ENCODE results near the gene FNDC3B.

FNDC3B gene

DNA sequence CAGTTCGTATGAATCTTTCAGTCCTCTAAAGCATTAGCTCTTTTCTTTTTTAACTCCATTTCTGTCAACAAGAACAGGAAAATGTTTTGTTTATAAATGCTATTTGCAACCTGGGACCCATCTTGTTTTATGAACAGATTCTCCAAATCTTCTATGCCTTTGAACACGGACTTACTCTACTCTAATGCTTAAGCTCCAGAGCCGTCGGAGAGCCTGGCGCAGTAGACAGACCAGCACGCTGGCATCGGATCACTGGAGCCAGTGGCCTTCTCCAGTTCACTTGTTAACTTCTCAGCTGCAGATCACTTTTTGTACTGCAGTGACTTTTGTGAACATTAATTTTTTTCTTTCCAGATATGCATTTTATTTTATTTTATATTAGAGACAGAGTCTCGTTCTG is 286.1 kb downstream of the FNDC3B start:
- no peak for DNase-seq

DNA sequence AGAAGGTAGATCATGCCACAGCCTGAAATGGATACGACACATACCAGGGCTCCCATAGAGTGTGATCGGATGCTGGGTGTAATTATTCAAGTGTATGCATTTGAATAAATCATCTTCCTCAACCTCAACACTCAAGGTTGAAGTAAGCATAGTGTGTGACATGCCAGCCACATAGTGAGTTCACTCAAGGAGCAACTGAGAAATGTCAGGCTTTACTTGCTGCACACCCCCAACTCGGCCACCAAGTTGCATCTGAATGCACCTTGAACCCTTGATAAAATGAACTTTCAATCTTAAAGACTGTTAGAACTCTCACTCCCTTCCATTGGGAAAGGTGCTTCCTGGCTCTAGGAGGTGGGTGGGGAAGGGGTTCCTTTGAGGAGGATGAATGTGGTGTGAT is 287.6 kb downstream of the FNDC3B start:
- DNase-seq: no peak

DNA sequence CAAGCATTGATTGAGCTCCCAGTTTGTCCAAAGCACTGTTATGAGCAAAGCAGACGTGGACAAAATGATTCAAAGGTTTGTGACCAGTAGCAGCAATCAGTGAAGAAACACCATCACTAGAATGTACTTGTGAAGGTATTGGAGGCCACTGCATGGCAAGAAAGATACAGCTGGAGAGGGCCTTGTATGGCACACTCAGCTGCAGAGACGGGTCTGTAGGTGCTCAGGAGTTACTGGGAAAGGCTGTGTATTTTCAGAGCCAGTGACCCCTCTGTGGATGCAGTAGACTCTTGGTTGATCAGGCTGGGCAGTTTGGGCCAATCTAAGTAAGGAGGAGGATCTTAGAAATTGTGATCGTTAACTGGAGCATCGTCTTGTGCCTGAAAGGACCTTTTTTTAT is 288.9 kb downstream of the FNDC3B start:
- DNase-seq: no peak

DNA sequence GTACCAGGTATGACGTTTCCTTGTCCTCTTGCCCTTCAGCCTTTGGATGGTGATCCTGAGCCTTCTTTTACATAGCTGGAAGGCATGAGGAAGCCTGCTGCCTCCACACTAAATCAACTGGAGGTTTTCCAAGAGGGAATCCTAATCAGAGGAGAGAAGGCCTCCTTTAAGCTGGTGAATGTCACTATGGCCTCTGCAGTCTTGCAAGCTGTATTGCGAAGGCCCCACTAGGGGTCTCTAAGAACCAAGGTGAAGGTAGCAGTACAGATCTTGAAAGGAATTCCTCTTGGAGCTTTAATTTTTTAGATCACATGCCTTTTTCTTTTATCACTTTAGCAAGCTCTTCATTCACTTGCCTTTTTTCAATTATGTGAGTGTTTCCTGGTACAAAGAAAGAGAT is 289.7 kb downstream of the FNDC3B start:
- DNase-seq: no peak

DNA sequence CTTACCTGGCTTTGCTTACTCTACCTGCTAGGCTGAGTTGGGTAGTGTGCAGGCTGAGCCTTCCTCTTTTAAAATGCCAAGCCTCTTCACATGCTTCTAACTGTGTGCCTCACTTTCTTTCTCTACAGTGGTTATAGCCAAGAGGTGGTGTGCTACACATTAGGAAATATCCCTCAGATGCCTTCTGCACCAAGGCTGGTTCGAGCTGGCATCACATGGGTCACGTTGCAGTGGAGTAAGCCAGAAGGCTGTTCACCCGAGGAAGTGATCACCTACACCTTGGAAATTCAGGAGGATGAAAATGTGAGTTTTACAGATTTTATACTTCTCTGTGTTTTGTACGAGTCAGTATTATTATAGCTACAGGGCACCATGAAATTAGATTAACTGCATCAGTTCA is 291.0 kb downstream of the FNDC3B start:
- no peak for DNase-seq

DNA sequence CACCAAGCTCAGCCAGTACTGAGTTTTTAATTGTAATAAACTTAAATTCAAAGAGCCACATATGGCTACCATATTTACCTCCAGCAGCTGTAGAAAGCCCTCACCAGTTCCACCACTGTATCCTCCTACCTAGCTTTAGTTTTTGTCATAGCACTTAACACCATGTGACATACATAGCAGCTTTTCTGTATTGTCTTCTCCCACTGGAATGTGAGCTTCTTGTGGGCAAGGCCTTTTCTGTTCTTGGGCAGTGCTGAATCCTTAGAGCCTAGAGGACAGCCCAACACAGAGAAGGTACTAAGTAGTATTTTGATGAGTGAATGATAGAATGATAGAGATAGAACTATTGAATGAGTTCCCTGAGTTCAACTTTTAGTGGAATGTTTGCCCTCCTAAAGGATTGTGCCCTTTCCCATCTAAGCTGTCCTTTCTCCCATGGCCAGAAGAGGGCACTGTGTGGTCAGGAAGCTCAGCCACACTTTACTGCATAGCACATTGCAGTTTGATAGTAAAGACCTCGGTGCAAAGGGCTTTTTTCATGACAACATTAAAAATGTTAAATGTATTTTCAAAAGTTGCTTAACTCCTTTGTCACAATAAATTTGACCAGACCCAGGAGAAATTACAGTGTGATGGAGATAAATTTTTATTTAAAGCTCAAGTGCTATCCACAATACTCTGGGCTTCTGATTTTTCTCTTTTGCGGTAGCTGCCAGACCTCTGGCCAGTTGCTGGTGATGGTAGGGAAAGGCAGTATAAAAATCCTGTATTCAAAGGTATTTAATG is 293.1 kb downstream of the FNDC3B start:
- peak; percentile 53 to 59 for DNase-seq

DNA sequence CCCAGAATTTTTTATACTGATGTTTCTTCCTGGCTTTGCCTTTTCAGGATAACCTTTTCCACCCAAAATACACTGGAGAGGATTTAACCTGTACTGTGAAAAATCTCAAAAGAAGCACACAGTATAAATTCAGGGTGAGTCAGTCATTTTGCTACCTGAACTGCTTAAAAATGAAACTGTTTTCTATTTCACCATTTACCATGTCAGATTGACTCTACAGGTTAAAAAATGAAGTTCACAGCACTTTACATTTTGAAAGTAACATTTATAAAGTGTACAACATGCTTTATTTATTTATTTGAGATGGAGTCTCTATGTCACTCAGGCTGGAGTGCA is 293.6 kb downstream of the FNDC3B start:
- DNase-seq: no peak

DNA sequence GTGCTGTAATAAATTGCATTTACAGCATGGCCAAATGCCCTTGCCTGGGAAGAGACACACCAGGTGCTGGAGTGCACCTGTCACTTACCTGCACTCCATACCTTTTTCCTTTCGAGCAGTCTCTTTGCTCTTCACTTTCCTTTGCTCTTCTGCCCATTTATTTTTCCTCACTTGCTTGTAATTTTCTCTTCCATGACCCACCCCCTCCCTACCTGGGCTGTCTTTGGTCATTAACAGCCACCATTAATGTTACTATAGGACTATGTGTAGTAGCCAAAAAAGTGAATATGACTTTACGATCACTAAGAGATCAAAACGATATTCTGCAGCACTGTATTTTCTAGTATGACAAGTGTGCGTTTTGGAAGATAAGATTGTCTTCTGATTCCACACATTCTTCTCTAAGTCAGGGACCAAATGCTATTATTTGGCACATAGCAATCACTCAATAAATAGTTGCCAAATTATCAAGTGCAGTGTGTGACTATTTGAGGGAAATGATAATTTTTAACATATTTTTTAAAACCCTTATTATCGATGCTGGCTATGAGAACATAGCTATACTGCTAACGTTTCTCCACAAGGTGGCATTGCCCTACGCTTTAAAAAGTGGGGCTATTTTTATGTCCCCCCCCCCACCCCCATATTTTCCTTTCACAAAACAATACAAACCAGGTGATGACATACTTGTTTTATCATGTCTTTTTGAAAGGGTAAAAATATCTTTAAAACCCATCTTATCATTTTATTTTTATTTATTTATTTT is 294.5 kb downstream of the FNDC3B start:
- DNase-seq: no peak

DNA sequence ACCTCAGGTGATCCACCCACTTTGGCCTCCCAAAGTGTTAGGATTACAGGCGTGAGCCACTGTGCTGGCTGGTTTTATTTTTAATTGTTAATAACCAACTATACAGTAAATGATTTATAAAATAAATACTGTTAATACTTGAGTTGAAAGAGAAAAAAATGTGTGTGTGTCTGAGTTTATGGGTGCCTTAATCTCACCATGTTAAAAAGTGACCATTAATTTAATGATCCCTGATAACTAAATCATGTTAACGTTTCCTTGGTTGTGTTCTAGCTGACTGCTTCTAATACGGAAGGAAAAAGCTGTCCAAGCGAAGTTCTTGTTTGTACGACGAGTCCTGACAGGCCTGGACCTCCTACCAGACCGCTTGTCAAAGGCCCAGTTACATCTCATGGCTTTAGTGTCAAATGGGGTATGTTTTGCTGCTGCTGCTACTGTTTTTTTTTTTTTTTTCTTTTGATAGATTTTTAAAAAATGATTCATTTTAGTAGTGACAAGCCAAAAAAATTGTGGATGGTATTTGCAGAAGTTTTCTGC is 295.4 kb downstream of the FNDC3B start:
- DNase-seq: no peak

DNA sequence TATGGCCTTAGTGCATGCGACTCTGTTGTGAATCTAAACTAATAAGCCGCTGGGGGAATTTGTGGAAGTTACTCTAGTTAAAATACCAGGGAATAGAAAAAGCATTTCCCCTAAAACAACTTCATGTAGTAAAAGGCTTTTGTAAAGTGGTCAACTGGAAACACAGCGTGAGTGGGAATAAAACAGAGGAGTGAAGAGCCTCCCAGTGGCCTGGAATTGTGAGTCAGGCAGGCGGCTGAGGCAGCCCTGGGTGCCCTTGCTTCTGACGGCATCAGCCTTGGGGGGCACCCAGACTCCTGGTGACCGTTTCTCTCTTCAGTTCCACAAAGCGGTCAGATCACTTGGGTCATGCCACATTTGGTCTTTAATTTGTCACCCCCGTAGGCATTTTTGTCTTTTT is 300.5 kb downstream of the FNDC3B start:
- DNase-seq: no peak

DNA sequence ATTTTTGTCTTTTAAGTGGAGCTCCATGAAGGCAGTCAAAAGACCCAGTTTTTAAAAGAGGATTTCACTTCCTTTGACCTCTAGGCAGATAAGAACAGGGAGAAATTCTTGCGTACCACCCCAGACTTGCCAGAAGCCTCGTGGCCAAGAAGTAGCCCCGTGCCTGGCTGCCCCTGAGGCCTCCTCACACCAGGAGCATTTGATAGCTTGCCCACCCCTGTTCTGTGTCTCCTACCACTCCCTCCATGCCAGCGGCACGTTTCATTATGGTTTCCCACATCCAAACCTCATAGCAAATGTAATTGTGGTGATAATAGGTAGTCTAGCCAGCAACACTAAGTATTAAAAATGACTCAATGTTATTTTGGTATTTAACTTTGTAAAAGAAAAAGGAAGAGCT is 301.2 kb downstream of the FNDC3B start:
- no peak for DNase-seq

DNA sequence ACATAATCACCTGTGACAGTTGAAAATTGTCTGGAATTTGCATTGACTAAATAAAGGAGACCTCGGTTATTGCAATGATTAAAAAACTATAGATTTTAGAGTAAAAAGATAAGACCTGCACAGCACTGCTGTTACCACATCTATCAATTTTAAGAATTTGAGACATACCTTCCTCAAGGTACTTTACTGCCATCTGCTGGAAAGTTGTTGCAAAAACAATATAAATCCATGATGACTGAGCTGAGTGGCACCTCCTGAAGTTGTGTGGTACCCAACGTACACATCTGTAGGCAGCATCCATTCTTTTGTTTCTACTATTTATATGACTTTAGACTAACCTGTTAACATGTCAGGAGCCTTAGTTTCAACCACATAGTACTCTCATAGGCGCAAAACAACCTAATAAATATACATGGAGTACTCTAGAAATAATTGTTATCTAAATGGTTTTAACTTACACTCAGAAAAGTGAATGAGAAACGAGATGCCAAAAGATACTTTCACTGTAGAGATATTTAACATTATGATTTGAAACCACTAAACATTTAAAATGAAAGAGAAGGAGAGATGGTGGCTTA is 302.2 kb downstream of the FNDC3B start:
- DNase-seq: no peak

DNA sequence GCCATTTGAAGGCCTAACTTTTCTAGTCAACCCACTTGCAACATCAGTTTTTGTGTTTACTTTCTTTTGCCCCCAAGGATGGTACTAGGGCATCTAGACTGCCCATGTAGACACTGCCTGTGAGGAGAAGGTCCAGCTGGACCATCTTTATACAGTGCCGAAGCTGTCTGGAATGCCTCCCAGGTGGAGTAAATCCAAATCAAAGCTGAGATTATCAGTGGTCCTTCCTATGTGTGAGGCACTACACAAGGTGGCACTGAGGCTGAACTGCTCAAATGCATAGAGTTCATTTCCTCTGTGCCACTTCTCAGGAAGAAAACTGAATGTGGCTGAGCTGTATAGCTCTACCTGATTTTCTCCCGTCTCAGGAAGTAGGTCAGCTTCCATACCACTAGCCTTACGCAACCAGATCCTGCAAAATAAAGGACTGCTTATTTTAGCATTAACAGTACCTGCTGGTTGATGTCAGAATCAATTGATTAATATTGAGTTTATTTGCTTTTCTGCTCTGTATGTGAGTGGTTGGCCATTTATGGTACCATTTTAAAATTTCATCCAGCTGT is 302.8 kb downstream of the FNDC3B start:
- no peak for DNase-seq

DNA sequence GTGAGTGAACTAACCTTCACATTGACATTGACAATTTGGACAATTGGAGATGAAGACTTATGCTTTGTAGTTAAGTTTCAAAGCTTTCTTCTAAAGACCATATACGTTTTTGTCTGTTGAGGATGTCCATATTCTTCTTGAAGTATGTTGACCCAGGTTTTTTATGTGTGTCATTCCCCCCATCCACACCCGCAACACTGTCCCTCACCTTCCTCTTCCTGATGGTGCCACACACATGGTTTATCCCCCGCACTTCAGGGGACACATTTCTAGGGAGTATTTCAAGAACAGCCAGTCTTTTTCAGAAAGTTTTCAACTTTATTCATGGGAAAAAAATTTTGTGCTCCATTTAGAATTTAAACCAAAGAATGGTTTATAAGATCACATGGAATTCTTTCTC is 303.7 kb downstream of the FNDC3B start:
- DNase-seq: no peak

DNA sequence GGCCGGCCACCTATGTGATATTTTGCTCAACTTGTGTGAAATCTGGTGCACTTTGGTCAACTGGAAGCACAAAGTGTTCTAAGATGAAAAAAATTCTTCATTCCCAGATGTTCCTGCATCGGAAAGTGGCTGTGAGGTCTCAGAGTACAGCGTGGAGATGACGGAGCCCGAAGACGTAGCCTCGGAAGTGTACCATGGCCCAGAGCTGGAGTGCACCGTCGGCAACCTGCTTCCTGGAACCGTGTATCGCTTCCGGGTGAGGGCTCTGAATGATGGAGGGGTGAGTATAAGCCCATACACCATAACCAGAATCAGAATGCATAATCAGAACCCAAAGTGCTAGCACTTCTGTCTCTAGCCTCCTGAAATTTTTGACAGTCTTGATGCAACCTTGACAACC is 304.6 kb downstream of the FNDC3B start:
- DNase-seq: no peak

DNA sequence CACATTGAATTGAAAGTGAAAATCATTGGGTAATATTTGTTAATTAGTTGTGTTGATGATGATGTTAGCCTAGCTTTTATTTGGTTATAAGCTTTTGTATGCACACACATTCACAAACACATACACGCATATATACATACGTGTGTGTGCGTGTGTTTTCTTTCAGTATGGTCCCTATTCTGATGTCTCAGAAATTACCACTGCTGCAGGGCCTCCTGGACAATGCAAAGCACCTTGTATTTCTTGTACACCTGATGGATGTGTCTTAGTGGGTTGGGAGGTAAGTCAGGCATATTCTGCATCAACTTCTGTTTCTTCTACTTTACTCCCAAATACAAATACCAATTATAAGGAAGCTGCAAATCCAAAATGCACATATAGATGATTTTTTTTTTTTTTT is 306.8 kb downstream of the FNDC3B start:
- DNase-seq: no peak

DNA sequence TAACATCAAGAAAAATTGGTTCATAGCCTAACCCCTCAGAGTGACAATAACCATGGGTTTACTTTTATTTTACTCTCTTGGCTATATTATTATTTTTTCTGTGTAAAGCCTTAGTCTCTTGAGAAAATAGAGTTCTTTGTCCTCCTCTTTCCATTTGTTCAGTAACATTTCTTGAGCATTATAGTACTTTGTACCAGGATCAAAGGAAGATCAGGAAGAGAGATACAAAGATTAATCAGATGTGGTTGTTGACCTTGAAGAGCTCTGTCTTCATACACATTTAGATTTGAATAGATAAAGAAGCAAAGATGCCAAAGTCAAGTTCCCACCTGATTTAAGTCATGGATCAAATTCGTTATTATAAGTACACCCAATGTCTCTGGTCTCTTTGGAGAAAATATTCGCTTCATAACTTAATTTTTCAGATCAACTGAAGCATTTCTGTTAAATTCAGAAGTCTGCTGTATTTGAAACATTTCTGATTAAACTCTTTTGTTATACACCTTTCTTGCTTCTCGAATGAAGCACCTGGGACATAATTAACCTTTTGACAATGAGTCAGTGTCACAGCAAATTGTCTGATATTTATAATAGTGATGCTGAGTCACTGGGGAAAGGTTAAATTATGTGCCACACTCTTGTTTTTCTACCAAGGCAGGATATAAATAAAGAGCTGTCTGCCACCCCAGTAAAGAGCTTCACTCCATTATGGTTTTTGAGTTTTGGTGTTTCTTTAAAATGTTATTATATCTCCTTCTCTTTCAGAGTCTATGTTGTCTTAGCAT is 308.7 kb downstream of the FNDC3B start:
- no peak for DNase-seq

DNA sequence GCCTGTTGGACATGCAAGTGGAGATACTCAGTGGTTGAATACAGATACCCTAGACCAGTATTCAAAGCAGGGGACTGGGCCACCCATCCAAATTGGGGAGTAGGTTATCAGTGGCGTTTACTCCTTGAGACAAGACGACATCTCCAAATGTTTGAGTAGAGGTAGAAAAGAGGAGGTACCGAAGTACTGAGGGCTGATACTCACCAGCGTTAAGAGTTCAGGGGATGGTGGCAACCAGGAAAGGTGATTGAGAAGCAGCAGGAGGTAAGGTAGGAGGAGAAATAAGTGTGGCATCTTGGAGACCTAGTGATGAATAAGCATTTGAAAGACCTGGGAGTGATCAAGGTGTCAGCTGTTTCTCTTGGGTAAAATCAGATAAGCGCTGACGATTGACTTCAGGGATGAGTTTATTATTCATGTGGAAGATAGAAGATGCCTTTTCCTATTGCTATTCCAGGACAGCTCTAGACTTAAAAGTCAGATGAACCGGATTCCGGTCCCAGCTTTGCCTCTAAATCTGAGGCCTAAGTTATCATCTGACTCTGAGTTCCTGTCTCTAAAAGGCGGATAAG is 312.6 kb downstream of the FNDC3B start:
- DNase-seq: no peak

DNA sequence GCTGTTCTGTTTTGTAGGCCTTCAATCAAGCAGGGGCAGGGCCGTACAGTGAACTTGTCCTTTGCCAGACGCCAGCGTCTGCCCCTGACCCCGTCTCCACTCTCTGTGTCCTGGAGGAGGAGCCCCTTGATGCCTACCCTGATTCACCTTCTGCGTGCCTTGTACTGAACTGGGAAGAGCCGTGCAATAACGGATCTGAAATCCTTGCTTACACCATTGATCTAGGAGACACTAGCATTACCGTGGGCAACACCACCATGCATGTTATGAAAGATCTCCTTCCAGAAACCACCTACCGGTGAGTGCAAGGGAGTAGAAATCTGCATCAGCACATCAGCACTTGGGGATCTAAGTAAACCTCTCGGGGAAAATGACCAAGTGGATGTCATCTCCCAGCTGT is 313.4 kb downstream of the FNDC3B start:
- DNase-seq: no peak

DNA sequence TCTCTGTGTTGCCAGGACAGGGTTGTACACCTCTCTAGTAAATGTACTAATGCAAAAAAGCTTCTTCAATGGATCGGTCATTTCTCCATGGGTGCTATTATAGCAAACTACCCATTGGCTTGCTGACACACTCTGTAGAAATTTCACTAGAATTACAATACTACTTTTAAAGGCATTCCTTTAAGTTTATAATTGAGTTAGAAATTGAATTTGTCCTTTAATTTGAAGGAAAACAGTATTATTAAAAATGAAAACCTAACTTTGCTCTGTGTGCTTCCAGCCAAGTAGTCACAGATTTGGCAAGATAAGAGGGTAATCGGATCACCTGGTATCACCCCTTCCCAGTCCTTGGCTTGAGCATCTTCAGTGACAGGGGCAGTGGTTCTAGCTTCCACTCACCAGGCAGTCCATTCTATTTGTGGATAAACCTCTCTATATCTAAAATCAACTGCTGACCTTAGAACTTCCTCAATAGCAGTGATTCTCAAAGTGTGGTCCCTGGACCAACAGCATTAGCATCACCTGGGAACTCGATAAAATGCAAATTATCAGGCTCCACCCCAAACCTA is 315.6 kb downstream of the FNDC3B start:
- DNase-seq: no peak

DNA sequence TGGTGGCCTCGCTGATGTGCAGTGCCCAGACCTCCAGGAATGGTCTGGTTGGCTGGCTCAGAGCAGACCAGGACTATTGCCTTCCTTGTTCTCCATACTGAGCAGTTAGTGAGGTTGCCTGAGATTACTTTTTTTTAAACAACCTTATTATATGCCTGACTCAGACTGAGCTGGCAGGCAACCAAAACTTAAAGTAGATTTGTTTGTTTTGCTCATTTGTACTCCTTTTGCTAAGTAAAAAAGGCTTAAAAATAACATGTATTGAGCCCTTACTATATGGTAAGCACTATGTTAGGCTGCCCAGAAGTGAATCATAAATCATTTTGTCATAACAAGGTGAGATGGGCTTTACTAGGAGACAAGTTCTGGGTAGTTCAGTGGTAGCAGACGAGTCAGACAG is 316.5 kb downstream of the FNDC3B start:
- no peak for DNase-seq

DNA sequence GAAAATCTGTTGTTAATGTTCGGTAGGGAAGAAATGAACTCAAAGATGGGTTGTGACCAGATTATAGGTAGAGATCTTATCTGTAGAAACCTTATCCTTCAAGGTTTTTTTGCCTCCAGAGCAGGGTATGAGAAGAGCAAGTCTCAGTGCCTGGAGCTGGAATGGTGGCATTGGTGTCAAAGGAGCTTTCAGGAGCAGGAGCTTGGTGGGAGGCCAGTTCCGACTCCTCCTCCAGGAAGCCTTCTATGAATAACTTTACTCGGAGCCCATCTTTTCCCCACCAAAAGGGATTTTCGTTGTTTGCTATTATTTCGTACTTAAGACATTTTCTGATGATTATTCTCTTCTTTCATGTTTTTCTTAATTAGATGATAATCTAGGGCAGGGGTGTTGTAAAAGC is 317.0 kb downstream of the FNDC3B start:
- no peak for DNase-seq

Data from stimulated activated CD4-positive, alpha-beta T cell treated with anti-CD3 and anti-CD28 coated beads, Interleukin-2, amount 100 ng/mL, for 24 hours (primary cell).